HG03571 (cell line): ENCODE data around the gene CXCL1.

Experiments used
- ATAC-seq: cut with Tn5 transposase; IDR thresholded peaks from one replicate; pipeline ENCODE4 v1.9.1; 2021; ENCODE audit not compliant: unreplicated experiment

The CXCL1 gene

GRCh38 chr4:73869130-73870055 is at the start of gene CXCL1:
CXCL1 (plus strand) TSS chr4:73869393; CDS start chr4:73869471, 78 bp downstream.
- ATAC-seq: no peak

GRCh38 chr4:73821325-73821724 is 47.9 kb upstream of the CXCL1 start:
- no peak for ATAC-seq

GRCh38 chr4:73822389-73822788 is 46.8 kb upstream of the CXCL1 start:
- ATAC-seq: no peak

- no peak for ATAC-seq
These were observed 46.2 kb upstream of the CXCL1 start for GRCh38 chr4:73822812-73823504.

GRCh38 chr4:73823760-73824159 is 45.4 kb upstream of the CXCL1 start:
- no peak for ATAC-seq

GRCh38 chr4:73828956-73829355 is 40.2 kb upstream of the CXCL1 start:
- ATAC-seq: no peak

- ATAC-seq: no peak
These were observed 37.6 kb upstream of the CXCL1 start for GRCh38 chr4:73831569-73831968.

GRCh38 chr4:73832651-73833237 is 36.4 kb upstream of the CXCL1 start:
- ATAC-seq: no peak

- ATAC-seq: no peak
These were observed 32.6 kb upstream of the CXCL1 start, which contains the start of gene CXCL6 for GRCh38 chr4:73836373-73837279. CXCL6 (plus strand) TSS chr4:73836678; CDS start chr4:73836751, 73 bp downstream.

GRCh38 chr4:73839071-73839470 is 30.1 kb upstream of the CXCL1 start:
- no peak for ATAC-seq

- ATAC-seq: no peak
These were observed 29.5 kb upstream of the CXCL1 start for GRCh38 chr4:73839715-73840114.

GRCh38 chr4:73841243-73841925 is 27.8 kb upstream of the CXCL1 start:
- ATAC-seq: no peak

GRCh38 chr4:73842696-73843095 is 26.5 kb upstream of the CXCL1 start:
- ATAC-seq: no peak

GRCh38 chr4:73843369-73843768 is 25.8 kb upstream of the CXCL1 start:
- ATAC-seq: no peak

- ATAC-seq: no peak
These were observed 24.8 kb upstream of the CXCL1 start for GRCh38 chr4:73844345-73844744.

- ATAC-seq: no peak
These were observed 24.4 kb upstream of the CXCL1 start for GRCh38 chr4:73844806-73845205.

GRCh38 chr4:73847526-73848182 is 21.5 kb upstream of the CXCL1 start:
- no peak for ATAC-seq

- no peak for ATAC-seq
These were observed 20.9 kb upstream of the CXCL1 start for GRCh38 chr4:73848183-73848777.
